Rectal smooth muscle tissue (tissue), 1 donor: ENCODE results near the gene GPR78.

Experiments used
- H3K27ac ChIP-seq: one replicate; pipeline ENCODE4 v1.7.0; 2013; ENCODE audit warnings: low read depth, low read length, inconsistent platforms
- H3K27me3 ChIP-seq: one replicate; pipeline ENCODE4 v1.7.0; 2013; ENCODE audit warnings: low read length; ENCODE audit not compliant: control insufficient read depth, insufficient read depth
- H3K36me3 ChIP-seq: one replicate; pipeline ENCODE4 v1.7.0; 2013; ENCODE audit warnings: low read length; ENCODE audit not compliant: control insufficient read depth, insufficient read depth
- H3K4me1 ChIP-seq: one replicate; pipeline ENCODE4 v1.7.0; 2013; ENCODE audit warnings: low read length; ENCODE audit not compliant: control insufficient read depth, insufficient read depth
- H3K4me3 ChIP-seq: one replicate; pipeline ENCODE4 v1.7.0; 2013; ENCODE audit warnings: low read length
- H3K9ac ChIP-seq: one replicate; pipeline ENCODE4 v1.7.0; 2013; ENCODE audit warnings: low read length

The GPR78 gene

GRCh38 chr4:8602686-8603430 is 22.7 kb downstream of the GPR78 start:
- H3K27ac ChIP-seq: no peak overlapping the region
- H3K4me1 ChIP-seq: no peaks in the 10 kb centered on the region
- peaks cover 2% of the 10 kb centered on the region for H3K27me3 ChIP-seq
- H3K36me3 ChIP-seq: no peaks in the 10 kb centered on the region
- no peak overlapping the region for H3K9ac ChIP-seq
- H3K4me3 ChIP-seq: no peak overlapping the region

DNA sequence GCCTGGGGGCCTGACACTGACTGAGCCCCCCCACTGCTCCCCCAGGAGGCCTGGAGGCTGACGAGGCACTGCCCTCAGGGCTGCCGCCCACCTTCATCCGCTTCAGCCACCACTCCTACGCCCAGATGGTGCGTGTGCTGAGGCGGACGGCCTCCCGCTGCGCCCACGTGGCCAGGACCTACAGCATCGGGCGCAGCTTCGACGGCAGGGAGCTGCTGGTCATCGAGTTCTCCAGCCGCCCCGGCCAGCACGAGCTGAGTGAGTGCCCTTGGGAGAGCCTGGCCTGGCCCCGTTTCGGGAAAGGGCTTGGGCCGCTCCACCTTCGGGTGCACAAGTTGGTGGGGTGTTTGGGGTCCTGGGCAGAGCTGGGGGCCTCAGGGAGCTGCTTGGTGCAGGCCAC is 23.7 kb downstream of the GPR78 start:
- H3K27me3 ChIP-seq: peaks cover 2% of the 10 kb centered on the region
- no peak overlapping the region for H3K27ac ChIP-seq
- H3K9ac ChIP-seq: no peak overlapping the region
- no peaks in the 10 kb centered on the region for H3K36me3 ChIP-seq
- no peak overlapping the region for H3K4me3 ChIP-seq
- H3K4me1 ChIP-seq: no peaks in the 10 kb centered on the region

- Histone ChIP-seq H3K27ac (no peak overlapping the region), H3K4me3 (no peak overlapping the region), H3K36me3 (no peaks in the 10 kb centered on the region), H3K27me3 (peaks cover 2% of the 10 kb centered on the region), H3K4me1 (no peaks in the 10 kb centered on the region), H3K9ac (no peak overlapping the region)
Measured at GRCh38 chr4:8605289-8605688, 25.1 kb downstream of the GPR78 start.

- no peak overlapping the region for H3K27ac ChIP-seq
- H3K9ac ChIP-seq: no peak overlapping the region
- H3K4me3 ChIP-seq: no peak overlapping the region
- H3K36me3 ChIP-seq: no peaks in the 10 kb centered on the region
- H3K27me3 ChIP-seq: peaks cover 2% of the 10 kb centered on the region
- no peaks in the 10 kb centered on the region for H3K4me1 ChIP-seq
Measured at GRCh38 chr4:8606476-8606875, 26.3 kb downstream of the GPR78 start.

DNA sequence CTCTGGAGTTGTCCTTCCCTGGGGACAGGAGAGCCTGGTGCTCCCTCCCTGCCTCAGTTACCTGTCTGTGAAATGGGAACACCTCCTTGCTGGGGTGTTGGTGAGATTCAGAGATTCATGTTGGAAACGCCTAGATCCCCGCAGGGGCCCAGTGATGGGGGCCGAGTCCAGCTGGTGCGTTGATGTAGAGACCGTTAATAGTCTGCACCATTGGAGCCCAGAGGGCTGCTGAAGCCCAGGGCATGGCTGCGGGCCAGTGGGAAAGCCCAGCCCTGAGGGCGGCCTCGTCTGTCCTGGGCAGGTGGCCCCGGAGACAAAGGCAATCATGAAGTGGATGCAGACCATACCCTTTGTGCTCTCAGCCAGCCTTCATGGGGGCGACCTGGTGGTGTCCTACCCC is 26.8 kb downstream of the GPR78 start:
- Histone ChIP-seq H3K27me3 (peaks cover 2% of the 10 kb centered on the region), H3K36me3 (no peaks in the 10 kb centered on the region), H3K27ac (no peak overlapping the region), H3K4me1 (no peaks in the 10 kb centered on the region), H3K9ac (no peak overlapping the region), H3K4me3 (no peak overlapping the region)

DNA sequence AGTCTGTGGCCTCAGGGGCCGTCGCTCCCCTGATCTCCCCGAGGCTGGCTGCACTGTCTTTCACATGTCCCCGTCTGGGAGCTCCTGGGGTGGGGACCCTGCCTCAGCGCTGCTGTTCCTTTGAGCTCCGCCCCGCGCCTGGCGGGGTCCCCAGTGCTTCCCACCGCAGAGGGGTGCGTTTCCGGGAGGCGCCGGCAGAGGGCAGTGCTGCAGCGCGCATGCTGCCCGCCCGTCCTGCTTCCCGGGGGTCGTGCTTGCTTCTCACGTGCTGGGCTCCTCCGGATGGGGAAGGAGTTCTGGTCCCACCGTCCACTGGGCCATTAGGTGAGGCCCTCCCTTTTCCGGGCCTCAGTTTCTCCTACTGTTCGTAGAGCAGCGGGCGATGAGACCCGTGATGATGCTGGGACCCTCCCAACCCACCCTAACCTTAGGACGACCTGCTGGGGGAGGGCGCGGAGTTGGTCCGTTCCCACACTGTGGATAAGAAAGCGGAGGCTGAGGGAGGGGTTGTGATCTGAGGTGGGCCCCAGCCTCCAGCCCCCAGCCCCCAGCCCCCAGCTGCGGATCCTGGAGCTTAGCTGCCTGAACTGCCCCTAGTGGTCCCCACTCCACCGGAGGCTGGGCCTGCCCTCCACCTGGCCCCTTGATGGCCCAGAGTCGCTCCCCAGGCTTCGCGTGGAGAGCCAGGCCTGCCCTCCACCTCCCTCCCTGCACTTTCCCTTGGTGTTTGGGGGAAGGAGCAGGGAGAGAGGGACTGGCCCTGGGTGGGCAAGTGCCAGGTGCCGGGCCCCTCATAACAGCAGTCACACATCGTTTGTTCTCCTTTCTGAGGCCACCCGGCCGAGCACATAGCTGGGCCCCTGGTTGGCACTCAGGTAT is 27.6 kb downstream of the GPR78 start:
- Histone ChIP-seq H3K36me3 (no peaks in the 10 kb centered on the region), H3K4me3 (no peak overlapping the region), H3K27me3 (peaks cover 2% of the 10 kb centered on the region), H3K9ac (no peak overlapping the region), H3K27ac (no peak overlapping the region), H3K4me1 (no peaks in the 10 kb centered on the region)

DNA sequence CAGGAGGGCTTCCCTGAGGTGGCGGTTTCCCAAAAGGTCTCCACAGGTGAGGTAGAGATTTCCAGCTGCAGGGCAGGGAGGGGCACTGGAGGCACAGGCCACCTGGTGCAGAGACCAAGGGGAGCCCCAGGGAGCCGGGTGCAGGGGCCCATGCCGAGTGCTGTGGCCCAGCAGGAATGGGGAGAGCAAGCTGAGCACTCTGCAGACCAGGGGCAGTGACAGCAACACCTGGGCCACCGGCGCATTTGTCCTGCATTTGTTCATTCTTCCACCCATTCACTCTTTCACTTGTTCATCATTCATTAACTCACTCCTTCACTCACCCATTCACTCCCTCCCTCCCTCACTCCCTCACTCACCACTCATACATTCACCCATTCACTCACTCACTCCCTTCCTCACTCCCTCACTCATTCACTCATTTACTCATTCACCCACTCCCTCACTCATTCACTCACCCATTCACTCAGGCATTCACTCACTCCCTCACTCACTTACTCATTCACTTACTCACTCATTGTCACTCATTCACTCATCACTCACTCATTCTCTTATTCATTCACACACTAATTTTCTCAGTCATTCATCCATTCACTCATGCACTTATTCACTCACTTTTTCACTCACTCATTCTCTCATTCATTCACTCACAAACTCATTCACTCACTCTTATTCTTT is 28.7 kb downstream of the GPR78 start:
- H3K36me3 ChIP-seq: no peaks in the 10 kb centered on the region
- H3K4me1 ChIP-seq: no peaks in the 10 kb centered on the region

DNA sequence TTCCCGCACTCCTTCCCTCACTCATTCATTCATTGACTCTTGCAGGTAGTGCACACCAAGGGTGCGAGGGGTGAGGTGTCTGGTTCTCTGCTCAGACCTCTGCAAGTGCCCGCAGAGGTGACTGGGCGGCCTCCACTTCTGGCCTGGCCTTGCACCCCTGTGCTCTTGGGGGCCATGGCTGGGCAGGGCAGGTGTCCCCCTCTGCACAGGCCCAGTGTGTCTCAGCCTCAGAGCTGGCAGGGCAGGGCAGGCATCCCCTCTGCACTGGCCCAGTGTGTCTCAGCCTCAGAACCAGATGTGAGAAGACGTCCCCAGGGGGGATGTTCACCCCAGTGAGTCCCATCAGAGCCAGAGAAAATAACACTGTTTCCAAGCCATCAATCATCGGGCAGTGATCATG is 29.2 kb downstream of the GPR78 start:
- Histone ChIP-seq H3K36me3 (no peaks in the 10 kb centered on the region), H3K27me3 (peaks cover 2% of the 10 kb centered on the region), H3K27ac (no peak overlapping the region), H3K4me1 (no peaks in the 10 kb centered on the region), H3K9ac (no peak overlapping the region), H3K4me3 (no peak overlapping the region)

More for the DNA sequence above, 28.7 kb downstream of the GPR78 start:
- peaks cover 2% of the 10 kb centered on the region for H3K27me3 ChIP-seq
- H3K27ac ChIP-seq: no peak overlapping the region
- H3K9ac ChIP-seq: no peak overlapping the region
- no peak overlapping the region for H3K4me3 ChIP-seq

DNA sequence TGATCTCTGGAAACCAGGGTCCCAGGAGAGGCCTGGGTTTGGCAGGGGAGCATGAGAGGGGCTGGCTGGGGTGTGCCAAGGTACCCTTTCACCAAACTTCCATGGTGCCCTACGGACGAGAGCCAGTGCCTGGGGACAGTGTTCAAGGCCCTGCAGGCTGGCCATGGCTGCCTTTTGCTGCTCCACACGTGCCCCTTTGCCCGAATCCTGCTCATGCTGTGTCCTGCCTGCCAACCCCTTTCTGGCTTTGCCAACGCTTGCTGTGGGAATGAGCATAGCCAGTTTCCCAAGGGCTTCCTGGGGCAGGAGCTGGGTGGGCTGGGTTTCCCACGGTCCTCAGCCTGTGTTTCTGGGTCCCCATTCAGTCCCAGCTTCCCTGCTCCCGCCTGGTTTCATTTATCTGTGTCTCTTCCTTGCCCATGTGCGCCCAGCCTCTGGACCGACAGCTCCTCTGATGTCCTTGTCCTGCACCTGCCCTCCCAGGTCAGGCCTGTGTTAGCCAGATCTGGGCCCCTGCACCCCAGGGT is 29.7 kb downstream of the GPR78 start:
- no peak overlapping the region for H3K4me3 ChIP-seq

GRCh38 chr4:8610858-8611616 is 30.8 kb downstream of the GPR78 start:
- Histone ChIP-seq H3K4me3 (no peak overlapping the region), H3K27ac (no peak overlapping the region), H3K9ac (no peak overlapping the region)

More for the DNA sequence above, 29.7 kb downstream of the GPR78 start:
- Histone ChIP-seq H3K27ac (no peak overlapping the region), H3K36me3 (no peaks in the 10 kb centered on the region), H3K4me1 (no peaks in the 10 kb centered on the region), H3K9ac (no peak overlapping the region), H3K27me3 (peaks cover 2% of the 10 kb centered on the region)

GRCh38 chr4:8612646-8613045 is 32.5 kb downstream of the GPR78 start:
- Histone ChIP-seq H3K4me1 (no peaks in the 10 kb centered on the region), H3K27ac (no peak overlapping the region)

More at GRCh38 chr4:8610858-8611616, 30.8 kb downstream of the GPR78 start:
- Histone ChIP-seq H3K36me3 (no peaks in the 10 kb centered on the region), H3K4me1 (no peaks in the 10 kb centered on the region), H3K27me3 (peaks cover 2% of the 10 kb centered on the region)

More at GRCh38 chr4:8612646-8613045, 32.5 kb downstream of the GPR78 start:
- H3K36me3 ChIP-seq: no peaks in the 10 kb centered on the region
- no peak overlapping the region for H3K9ac ChIP-seq
- H3K4me3 ChIP-seq: no peak overlapping the region
- no peaks in the 10 kb centered on the region for H3K27me3 ChIP-seq
